ENCODE results near the gene SOX8.

SOX8 gene

DNA sequence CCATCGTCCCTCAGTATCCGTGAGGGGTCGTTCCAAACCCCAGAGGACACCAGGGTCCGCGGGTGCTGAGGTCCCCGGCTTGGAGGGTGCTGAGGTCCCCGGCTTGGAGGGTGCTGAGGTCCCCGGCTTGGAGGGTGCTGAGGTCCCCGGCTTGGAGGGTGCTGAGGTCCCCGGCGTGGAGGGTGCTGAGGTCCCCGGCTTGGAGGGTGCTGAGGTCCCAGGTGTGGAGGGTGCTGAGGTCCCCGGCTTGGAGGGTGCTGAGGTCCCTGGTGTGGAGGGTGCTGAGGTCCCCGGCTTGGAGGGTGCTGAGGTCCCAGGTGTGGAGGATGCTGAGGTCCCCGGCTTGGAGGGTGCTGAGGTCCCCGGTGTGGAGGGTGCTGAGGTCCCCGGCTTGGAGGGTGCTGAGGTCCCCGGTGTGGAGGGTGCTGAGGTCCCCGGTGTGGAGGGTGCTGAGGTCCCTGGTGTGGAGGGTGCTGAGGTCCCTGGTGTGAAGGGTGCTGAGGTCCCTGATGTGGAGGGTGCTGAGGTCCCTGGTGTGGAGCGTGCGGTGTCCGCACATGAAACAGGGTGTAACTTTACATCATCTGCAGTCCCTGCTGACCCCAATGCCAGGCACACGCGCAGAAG is 43.7 kb downstream of the SOX8 start:
- peak; percentile 49 for DNase-seq (ENCODE audit: low read depth, low spot score)

DNA sequence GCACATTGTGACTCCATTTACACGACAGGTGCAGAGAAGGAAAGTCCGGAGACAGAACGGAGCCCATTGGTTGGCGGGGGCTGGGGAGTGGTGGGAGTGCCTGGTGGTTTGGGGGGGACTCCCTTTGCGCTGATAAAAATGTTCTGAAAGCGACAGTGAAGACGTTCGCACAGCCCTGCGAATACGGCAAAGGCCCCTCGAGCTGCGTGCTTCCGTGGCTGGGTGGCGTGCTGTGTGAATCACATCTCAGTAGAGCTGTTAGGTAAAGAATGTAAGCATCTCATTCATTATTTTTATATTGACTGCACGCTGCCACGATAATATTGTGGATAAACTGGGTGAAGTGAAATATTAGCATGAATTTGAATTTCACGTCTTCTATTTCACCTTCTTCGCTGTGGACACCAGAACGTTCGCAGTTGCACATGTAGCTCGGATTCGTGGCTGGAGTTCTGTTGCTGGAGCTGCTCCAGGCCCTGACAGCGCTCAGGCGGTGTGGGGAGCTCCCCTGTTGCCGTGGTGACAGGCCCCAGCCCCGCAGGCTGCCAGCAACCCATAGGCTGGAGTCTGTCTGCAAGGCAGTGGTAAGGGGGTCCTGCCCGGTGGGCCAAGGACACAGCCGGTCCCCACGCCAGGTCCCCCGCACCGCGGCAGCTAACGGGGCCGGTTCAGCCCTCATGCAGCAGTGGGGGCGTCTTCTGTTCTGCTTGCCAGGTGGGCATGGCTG is 44.6 kb downstream of the SOX8 start:
- no peak for DNase-seq (ENCODE audit: low read depth, low spot score)

DNA sequence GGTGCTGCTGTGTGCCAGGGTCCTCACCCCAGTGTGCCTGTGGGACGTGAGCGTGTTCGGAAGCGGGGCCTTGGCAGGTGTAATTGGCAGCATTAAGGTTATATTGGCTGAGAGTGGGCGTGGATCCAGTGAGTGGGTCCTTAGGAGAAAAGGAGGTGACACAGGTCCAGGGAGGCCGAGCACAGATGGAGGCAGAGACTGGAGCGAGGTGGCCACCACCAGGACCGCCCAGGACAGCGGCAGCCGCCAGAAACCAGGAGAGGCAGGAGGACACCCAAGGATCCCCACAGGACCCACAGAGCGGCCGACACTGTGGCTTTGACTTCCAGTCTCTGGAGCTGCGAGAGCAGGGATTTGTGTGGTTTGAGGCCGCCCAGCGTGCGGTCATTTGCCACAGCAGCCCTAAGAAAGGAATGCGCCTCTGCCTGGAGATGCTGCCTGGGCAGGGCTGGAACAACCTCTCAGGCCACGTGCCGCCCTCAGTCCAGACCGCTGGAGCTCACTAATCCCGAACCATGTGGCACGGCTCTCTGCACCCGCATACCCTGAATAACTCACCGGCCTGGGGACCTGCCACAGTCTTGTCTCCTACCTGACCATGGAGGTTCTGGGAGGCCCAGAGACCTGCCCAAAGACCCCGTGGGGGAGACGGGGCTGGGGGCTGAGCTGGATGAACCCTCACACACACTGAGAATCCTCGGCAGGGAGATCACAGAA is 45.4 kb downstream of the SOX8 start:
- DNase-seq (ENCODE audit: low read depth, low spot score), result peak; percentile 41

DNA sequence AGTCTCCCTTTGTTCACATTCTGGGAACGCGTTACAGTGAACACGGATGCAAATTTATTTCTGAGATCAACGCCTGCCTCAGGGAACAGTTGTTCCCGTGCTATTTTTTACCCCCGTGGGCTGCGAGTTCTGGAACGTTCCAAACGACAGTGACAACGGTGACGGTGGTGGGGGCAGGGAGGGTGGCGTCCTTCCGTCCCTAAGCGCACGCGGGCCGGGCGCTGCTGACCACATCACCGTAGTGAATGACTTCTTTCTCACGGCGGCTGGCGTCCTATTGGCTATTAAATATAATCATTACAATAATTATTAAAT is 45.9 kb downstream of the SOX8 start:
- DNase-seq (ENCODE audit: low read depth, low spot score), result no peak

DNA sequence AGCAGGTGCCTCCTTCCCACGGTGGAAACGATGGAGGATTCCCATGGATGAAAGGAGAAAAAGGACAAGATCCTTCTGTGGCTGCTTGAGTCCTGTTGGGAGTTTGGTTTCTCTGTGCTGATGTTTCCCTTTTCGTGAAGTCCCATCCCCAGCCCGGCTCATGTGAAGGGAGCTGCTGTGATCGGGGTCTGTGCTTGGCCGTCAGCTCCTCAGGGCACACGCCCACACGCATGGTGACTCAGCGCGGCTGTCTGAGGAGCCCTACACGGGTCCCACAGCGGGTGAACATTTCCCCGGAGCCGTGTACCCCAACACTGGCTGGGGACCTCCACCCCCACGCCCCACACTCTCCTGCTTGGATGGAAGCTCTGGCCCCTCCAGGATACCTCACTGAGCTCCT is 46.5 kb downstream of the SOX8 start:
- DNase-seq (ENCODE audit: low read depth, low spot score), result no peak

DNA sequence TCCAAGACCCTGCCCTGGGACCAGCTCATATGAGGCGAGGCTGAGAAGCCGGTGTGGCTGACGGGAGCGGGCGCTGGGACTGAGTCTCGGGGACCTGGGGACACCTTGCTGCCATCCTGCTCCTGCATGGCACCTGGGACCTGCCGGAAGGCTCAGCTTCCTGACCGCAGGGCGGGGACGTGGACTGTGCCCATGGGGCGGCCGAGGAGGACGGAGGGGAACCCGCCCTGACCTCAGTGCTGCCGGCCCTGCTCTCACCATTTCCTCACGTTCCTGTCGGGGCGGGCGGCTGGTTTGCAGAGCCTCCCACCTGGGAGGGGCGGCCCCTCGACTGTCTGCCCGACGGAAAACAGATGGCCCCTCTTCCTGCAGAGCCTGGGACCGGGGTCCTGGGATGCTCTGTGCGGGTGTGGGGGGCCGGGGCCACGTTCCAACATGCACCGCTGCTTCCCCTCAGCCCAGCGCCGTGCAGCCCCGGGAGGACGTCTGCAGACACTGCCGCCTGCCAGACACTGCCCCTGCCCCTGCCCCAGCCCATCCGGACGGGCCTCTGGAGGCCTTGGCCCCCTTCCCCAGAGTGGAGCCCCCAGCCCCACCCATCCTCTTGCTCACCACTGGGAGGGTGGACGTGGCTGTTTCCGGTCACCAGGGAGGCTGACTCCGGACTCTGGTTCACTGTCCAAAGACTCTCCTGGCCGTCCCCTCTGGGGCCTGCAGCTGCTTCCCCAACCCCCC is 47.1 kb downstream of the SOX8 start:
- DNase-seq (ENCODE audit: low read depth, low spot score), result no peak

DNA sequence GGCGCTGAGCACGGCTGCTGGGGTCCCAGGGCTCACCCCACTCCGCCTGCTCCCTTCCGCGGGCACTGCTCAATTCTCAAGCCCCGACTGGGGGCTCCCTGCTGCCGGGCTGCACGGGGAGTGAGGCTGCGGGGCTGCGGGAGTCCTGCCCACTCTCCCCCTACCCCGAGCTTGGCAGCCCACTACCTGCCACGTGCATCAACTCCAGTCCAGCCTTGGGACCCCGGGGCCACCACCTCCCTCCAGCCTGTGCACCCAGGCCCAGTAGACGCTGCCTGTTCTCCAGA is 47.6 kb downstream of the SOX8 start:
- no peak for DNase-seq (ENCODE audit: low read depth, low spot score)

DNA sequence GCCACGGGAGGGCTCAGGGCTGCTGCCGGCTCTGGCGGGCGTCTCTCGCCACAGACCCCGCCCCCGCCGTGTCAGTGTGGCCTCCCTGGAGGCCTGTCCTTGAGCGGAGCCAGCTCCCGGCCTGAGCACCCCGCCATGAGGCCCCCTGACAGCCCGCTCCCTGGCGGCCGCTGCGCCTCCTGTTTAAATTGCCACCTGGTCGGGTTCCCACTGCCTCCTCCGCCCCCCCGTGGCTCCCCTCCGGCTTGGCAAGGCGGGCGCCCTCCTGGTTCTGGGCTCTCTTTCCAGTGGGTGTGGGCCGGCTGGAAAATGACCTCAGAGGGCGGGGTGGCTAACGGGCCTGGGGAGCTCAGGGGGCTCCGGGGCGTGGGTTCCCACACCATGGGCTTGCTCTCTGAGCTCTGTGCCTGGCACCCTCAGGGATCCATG is 48.9 kb downstream of the SOX8 start:
- no peak for DNase-seq (ENCODE audit: low read depth, low spot score)

DNA sequence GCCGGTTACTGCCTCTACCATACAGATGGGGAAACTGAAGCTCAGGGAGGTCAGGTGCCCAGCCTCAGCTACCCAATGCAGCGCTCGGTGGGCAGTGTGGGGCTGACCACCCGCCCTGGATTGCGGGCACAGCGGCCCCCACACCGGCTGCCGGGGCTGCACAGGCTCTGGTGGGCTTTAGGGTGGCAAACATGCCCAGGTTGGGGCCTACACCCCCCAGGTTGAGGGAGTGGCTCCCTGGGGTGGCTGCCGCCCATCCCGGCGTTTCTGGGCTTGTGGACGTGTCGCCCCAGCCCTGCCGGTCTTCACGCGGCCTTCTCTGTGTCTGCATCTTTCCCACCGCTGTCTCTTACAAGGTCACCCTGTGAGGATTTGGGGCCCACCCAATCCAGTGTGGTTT is 50.1 kb downstream of the SOX8 start:
- DNase-seq (ENCODE audit: low read depth, low spot score), result no peak

DNA sequence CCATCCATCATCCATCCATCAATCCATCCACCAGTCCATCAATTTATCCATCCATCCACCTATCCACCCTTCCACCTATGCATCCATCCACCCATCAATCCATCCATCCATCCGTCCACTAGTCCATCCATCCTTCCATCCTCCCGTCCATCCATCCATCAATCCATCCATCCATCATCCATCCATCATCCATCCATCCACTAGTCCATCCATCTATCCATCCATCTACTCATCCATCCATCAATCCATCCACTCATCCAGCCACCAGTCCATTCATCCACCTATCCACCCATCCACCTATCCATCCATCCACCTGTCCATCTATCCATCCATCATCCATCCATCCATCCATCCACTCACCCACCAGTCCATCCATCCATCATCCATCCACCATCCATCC is 51.0 kb downstream of the SOX8 start:
- no peak for DNase-seq (ENCODE audit: low read depth, low spot score)

DNA sequence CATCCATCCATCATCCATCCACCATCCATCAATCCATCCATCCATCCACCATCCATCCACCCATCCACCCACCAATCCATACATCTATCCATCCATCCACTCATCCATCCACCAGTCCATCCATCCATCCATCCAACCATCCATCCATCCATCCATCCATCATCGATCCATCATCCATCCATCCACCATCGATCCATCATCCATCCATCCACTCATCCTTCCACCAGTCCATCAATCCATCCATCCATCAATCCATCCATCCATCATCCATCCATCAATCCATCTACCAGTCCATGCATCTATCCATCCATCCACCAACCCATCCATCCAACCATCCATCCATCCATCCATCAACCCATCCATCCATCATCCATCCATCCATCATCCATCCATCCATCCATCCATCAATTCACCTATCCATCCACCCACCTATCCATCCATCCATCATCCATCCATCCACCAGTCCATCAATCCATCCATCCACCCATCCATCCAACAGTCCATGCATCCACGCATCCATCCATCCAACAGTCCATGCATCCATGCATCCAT is 51.6 kb downstream of the SOX8 start:
- DNase-seq (ENCODE audit: low read depth, low spot score), result no peak

DNA sequence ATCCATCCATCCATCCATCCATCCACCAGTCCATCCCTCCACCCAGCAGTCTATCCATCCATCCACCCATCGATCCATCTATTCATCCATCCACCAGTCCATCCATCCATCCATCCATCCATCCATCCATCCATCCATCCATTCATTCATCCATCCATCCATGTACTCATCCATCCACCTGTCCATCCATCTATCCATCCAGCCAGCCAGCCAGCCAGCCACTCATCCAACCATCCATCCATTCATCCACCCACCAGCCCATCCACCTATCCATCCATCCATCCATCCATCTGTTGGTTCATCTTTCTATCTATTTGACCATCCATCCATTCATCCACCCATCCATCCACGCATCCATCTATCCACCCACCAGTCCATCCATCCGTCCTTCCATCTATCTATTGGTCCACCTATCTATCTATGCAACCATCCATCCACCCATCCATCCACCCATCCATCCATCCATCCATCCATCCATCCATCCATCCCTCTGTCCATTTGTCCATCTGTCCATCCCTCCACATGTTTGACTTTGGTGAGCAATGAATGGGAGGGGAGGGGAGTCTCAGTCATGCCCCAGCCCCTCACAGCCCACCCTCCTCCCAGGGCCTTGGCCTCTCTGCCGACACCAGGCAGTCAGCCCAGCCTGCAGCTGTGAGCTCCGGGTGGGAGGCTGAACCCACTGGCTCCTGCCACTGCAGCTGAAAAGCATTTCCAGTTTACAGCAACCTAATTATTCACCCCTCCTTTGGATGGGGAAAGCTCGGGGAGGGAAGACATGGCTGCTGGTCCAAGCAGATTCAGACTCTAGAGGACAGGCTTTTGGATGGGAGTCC is 52.9 kb downstream of the SOX8 start:
- no peak for DNase-seq (ENCODE audit: low read depth, low spot score)

DNA sequence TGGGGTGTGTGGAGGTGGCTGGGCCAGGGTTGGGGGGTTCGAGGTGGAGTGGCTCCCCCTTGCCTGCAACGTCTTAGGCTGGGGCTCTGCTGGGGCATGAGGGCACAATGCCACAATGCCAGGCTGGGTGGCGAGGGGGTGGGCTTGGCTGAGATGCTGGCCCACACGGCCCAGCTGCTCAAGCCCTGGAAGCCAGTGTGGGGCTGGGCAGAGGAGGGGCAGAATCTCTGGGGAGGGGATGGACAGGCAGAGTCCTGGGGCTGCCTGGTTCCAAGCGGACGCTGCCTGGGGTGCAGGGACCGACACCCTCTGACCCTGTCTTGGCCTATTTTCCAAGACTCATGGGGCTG is 53.5 kb downstream of the SOX8 start:
- no peak for DNase-seq (ENCODE audit: low read depth, low spot score)

DNA sequence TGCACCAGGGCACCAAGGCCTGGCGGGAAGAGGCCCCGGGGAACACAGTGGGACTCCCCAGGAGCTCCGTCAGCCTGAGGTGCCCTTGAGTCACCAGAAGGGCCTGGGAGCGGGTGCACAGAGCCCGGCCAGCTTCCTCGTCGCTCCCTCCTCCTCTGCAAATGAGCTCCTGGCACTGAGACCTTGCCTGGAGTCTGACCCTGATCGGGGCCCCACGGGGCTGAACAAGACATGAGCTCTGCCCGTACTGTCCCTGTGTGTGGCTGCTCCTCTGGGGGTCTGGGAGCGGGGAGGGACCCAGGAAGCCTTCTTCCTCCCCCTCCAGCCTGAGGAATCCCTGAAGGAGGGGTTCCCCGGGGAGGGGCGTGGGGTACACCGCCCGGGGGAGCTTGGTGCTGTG is 54.6 kb downstream of the SOX8 start:
- DNase-seq (ENCODE audit: low read depth, low spot score), result peak; percentile 21
